Tibial nerve (tissue), 4 donors: ENCODE results near the gene CCDC88C. TPM values are rescaled to one million over a fixed set of nuclear protein-coding genes. Genes with fewer than 3 reads are reported as not detected.

Experiments
- DNase-seq, 2 donors: peaks; one replicate each; pipeline ENCODE4 v3.0.0-alpha.2; 2019; ENCODE audit warnings: low spot score in 2 of 2
- H3K27ac ChIP-seq, 4 donors: fragments of 200-600 bp; sonication (generic) in 3 of 4; one replicate each; pipeline ENCODE4 v1.5.1; 2017 to 2019; ENCODE audit warnings: mild to moderate bottlenecking in 1 of 4
- H3K27me3 ChIP-seq, 2 donors: fragments of 200-600 bp; sonication (generic) in 1 of 2; one replicate each; pipeline versions ENCODE4 v1.5.1 to v1.6.0; 2017 to 2019
- H3K36me3 ChIP-seq, 3 donors: fragments of 200-600 bp; sonication (generic); one replicate each; pipeline ENCODE4 v1.5.1; 2018 to 2019
- H3K4me1 ChIP-seq, 4 donors: fragments of 200-600 bp; sonication (generic) in 3 of 4; one replicate each; pipeline ENCODE4 v1.5.1; 2017 to 2019
- H3K4me3 ChIP-seq, 4 donors: fragments of 200-600 bp; sonication (generic) in 3 of 4; one replicate each; pipeline ENCODE4 v1.5.1; 2017 to 2019; ENCODE audit warnings: mild to moderate bottlenecking in 1 of 4, moderate library complexity in 1 of 4
- H3K9me3 ChIP-seq, 4 donors: fragments of 200-600 bp; sonication (generic) in 3 of 4; one replicate each; pipeline ENCODE4 v1.5.1; 2017 to 2019
- CTCF ChIP-seq, 5 experiments: fragments of 200-600 bp in 3 of 5; fragments of 450-650 bp in 2 of 5; sonication (generic) in 3 of 5; IDR thresholded peaks; one replicate each; pipeline ENCODE4 v1.5.1; 2016 to 2019; ENCODE audit warnings: antibody characterized with exemption in 5 of 5, mild to moderate bottlenecking in 3 of 5, moderate library complexity in 2 of 5
- EP300 ChIP-seq, 2 donors: sonication (generic); formaldehyde crosslinking; IDR thresholded peaks; one replicate each; pipeline ENCODE4 v1.6.1; 2017; ENCODE audit warnings: antibody characterized with exemption in 2 of 2, mild to moderate bottlenecking in 1 of 2
- POLR2A ChIP-seq, 2 donors: fragments of 450-650 bp; IDR thresholded peaks; one replicate each; pipeline ENCODE4 v1.6.1; 2017; ENCODE audit warnings: antibody characterized with exemption in 2 of 2, mild to moderate bottlenecking in 2 of 2, moderate library complexity in 2 of 2
- WGBS, 2 donors: methylation state at CpG; one replicate each; pipeline ENCODE4 v1.1.5; 2018; 5-methylcytosine and 5-hydroxymethylcytosine counted together
- total RNA-seq, 4 donors: library from RNA; depleted of rRNA; stranded (reverse); fragments of >200 nt; gene quantifications; one replicate each; pipeline ENCODE4 v1.1.0, GENCODE V29; 2016

The CCDC88C gene
- total RNA-seq, 4 donors from 2014 or later, result 3.6 to 12.6 (median 6.8) TPM

DNA sequence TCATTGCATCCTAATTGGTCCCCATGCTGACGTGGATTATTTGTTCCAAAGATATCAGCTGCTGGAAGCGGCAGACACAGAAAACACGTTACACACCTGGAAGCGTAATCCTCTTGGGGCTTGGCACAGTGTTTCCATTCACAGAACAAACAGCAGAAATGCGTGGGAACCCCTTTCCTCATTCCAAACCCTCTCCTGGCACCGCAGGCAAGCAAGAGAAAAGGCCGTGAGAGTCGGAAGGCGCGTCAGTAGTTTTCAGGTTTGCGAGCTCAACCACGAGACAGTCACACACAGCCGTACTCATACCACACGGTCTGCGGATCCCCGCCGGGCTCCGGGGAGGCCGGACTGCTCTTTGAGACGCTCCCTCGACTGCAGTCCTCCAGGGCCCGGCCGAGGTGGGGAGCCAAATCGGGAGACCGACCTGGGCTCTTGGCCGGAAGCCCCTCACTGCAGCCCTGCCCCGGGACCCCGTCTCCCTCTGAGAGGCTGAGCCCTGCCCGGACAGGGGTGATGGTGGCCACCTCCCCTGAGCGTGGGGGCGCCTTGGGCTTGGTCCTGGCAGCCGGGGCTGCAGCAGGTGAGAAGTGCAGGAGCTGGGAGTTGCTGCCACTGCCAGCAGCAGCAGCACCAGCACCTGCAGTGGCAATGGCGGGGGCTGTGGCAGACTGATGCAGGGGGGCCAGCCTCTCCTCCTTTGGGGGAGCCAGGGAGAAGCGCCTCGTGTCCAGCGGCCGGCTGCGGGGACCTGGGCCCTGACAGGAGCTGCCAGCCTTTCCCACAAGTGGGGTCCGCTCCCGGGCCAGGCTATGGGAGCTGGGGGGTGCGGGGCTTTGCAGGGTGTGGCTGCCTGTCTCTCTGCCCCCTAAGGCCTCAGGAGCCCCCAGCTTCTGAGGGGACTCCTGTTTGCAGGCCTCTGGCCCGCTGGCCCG, 145.0 kb downstream of the CCDC88C start:
- H3K4me3 ChIP-seq, result no peak overlapping the region
- DNase-seq, result no peak
- H3K9me3 ChIP-seq, result no peaks in the 10 kb centered on the region
- H3K27me3 ChIP-seq, result peaks cover 0 to 2% of the 10 kb centered on the region in 2 donors
- WGBS, 2 donors, result 84 to 86% methylated on average over 37 to 38 of the region's 43 CpGs
- no peak overlapping the region for H3K27ac ChIP-seq
- peaks cover 0 to 9% (median 0%) of the 10 kb centered on the region in 4 donors for H3K4me1 ChIP-seq
- no peak for TF ChIP-seq EP300 (IDR thresholded peaks at IDR 0.05)
- H3K36me3 ChIP-seq, result no peaks in the 10 kb centered on the region

- no peak for DNase-seq
- H3K4me1 ChIP-seq, result peaks cover 0 to 9% (median 0%) of the 10 kb centered on the region in 4 donors
- H3K9me3 ChIP-seq, result no peaks in the 10 kb centered on the region
- peaks cover 0 to 8% of the 10 kb centered on the region in 2 donors for H3K27me3 ChIP-seq
- 89 to 95% methylated on average over 8 to 9 of the region's 9 CpGs for WGBS, 2 donors
- TF ChIP-seq POLR2A (IDR thresholded peaks at IDR 0.05) (no peak), CTCF (IDR thresholded peaks at IDR 0.05) (no peak), EP300 (IDR thresholded peaks at IDR 0.05) (no peak)
- H3K27ac ChIP-seq, result no peak overlapping the region
- H3K4me3 ChIP-seq, result no peak overlapping the region
- no peaks in the 10 kb centered on the region for H3K36me3 ChIP-seq
These were observed 146.0 kb downstream of the CCDC88C start for GRCh38 chr14:91271639-91272038.

- Histone ChIP-seq H3K27me3 (peaks cover 0 to 8% of the 10 kb centered on the region in 2 donors), H3K4me3 (no peak overlapping the region), H3K9me3 (no peaks in the 10 kb centered on the region), H3K36me3 (no peaks in the 10 kb centered on the region), H3K4me1 (peaks cover 0 to 9% (median 0%) of the 10 kb centered on the region in 4 donors), H3K27ac (no peak overlapping the region)
- TF ChIP-seq CTCF (IDR thresholded peaks at IDR 0.05) (no peak), POLR2A (IDR thresholded peaks at IDR 0.05) (no peak), EP300 (IDR thresholded peaks at IDR 0.05) (no peak)
- WGBS, 2 donors, result 48 to 55% methylated on average over 5 to 8 of the region's 8 CpGs
- DNase-seq, result no peak
These were observed 147.0 kb downstream of the CCDC88C start for GRCh38 chr14:91270619-91271018.

- Histone ChIP-seq H3K9me3 (no peaks in the 10 kb centered on the region), H3K27me3 (peaks cover 0 to 11% of the 10 kb centered on the region in 2 donors), H3K4me1 (peaks cover 0 to 9% (median 0%) of the 10 kb centered on the region in 4 donors), H3K4me3 (no peak overlapping the region), H3K36me3 (no peaks in the 10 kb centered on the region), H3K27ac (no peak overlapping the region)
- TF ChIP-seq POLR2A (IDR thresholded peaks at IDR 0.05) (no peak), EP300 (IDR thresholded peaks at IDR 0.05) (no peak), CTCF (IDR thresholded peaks at IDR 0.05) (no peak)
- no peak for DNase-seq
- WGBS, 2 donors, result 95 to 99% methylated on average over 6 of the region's 6 CpGs
These were observed 147.4 kb downstream of the CCDC88C start for GRCh38 chr14:91270188-91270587.

DNA sequence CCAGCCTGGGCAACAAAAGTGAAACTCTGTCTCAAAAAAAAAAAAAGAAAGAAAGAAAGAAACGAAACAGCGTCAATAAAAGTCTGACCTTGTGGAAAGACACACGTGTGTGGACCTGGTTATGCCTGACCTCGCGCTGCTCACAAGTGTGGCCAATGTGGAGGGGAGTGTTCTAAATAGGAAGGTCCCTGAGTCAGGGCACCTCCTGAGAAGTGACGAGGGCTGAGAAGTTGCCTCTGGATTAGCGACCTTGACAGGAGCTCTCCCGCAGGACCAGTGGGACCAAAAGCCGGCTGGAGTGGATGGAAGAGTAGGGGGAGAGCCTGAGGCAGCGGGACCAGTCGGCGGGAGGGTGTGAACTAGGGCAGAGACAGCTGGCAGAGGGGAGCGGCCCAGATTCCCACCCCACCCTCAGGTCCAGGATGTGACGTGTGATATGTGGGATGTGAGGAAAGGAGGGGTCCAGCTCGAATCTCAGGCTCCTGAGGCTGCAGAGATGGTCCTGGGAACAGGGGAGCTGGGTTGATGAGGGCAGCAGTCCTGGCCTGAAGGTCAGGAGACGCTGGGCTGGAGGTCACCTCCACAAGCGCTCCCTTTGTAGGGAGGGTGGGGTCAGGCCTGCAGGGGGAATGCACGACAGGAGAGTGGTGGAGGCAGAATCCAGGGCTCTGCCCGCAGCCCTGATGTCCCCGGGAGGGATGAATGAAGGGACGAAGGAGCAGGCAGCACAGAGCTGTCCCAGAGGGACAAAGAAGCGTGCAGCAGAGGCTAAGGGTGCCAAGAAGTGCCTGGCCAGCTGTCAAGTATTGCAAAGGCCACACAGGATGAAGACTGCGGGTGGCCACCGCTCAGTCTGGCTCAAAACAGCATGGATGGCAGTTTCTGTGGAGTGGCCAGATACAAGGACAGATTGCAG, 148.3 kb downstream of the CCDC88C start:
- Histone ChIP-seq H3K36me3 (no peaks in the 10 kb centered on the region), H3K27me3 (peaks cover 0 to 18% of the 10 kb centered on the region in 2 donors), H3K4me1 (peaks cover 0 to 15% (median 0%) of the 10 kb centered on the region in 4 donors), H3K27ac (no peak overlapping the region), H3K9me3 (no peaks in the 10 kb centered on the region), H3K4me3 (no peak overlapping the region)
- TF ChIP-seq CTCF (IDR thresholded peaks at IDR 0.05), result no peak
- no peak for TF ChIP-seq POLR2A (IDR thresholded peaks at IDR 0.05)
- no peak for TF ChIP-seq EP300 (IDR thresholded peaks at IDR 0.05)
- DNase-seq, result peak in 1 of 2 donors; percentile 17
- WGBS, 2 donors, result 50 to 51% methylated on average over 24 of the region's 24 CpGs
